GM18505 (cell line): ENCODE data around the gene CTNND2.

Experiments used
- ATAC-seq: cut with Tn5 transposase; IDR thresholded peaks from one replicate; pipeline ENCODE4 v1.9.1; 2021; ENCODE audit not compliant: unreplicated experiment
- POLR2A ChIP-seq: IDR thresholded peaks from 4 replicates; pipeline ENCODE4 v1.6.1; 2011; ENCODE audit warnings: borderline replicate concordance; ENCODE audit not compliant: insufficient read depth, insufficient read length; ENCODE audit errors: extremely low read depth

Gene CTNND2

DNA sequence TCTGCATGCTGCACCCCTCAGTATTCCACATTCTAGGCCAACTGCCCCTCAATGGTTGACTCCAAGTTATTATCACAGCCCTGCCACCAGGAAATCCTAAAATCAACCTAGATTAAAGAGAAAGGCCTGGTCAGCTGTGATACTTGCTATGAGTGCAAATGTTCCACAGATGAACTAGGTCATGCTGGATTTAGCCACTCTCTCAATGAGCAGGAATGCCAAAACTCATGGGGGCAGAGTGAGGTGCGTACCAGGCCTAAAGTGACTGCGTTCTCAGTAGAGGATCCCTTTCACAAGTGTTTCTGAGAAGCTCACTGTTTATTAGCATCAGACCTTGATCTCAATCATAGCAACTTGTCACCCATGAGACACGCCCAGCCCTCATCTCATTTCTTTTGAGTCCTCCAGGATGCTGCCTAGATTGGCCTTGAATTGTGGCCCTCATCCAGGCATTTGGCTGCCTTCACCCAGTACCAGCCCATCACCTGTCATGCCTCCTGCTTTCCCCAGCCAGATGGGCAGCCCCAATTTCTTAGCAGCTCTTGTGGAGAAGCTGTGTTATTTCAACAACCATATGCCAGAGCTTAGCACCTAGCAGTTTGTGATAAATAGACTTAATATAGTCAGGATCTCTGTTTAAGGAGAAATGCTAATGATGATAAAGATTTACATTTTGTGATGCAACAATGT, 383.9 kb downstream of the CTNND2 start:
- ATAC-seq, result no peak
- TF ChIP-seq POLR2A, result no peak

DNA sequence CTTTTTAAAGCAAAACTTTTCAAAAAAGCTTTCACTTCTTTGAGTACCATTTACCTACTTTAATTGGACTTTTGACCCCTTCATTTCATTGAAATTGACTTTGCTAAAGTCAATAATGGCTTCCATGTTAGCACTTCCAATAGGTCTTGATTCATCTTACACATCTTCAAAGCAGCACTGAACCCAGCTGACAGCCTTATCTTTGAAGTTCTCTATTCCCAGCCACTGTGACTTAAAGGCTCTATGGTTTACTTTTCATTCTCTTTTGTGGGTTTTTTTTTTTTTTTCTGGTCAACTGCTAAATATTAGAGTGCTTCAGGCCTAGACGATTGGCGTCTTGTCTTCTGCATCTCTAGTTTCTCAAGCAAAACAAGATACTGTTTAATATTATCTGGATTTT, 385.0 kb downstream of the CTNND2 start:
- ATAC-seq, result no peak

GRCh38 chr5:11518676-11519075, 385.6 kb downstream of the CTNND2 start:
- ATAC-seq, result no peak
- no peak for TF ChIP-seq POLR2A

More for the DNA sequence above, 385.0 kb downstream of the CTNND2 start:
- no peak for TF ChIP-seq POLR2A

- no peak for ATAC-seq
- no peak for TF ChIP-seq POLR2A
These were observed 389.4 kb downstream of the CTNND2 start for GRCh38 chr5:11514705-11515432.

DNA sequence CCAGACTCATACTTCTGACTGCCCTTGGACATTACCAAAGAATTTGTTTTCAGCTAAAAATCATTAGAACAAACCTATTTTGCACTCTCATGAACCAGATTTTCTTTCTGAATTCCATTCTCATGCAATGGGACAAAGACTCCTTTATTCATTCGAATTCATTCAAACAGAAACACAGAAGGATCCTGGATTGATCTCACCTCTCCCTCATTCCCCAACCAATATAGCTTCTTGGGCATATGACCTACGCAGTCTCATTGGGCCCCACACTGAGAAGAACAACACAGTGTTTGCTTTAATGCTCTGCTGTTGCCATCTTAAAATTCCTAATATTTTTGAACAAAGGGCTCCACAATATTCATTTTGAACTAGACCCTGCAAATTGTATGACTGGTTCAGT, 392.4 kb downstream of the CTNND2 start:
- no peak for ATAC-seq
- no peak for TF ChIP-seq POLR2A

DNA sequence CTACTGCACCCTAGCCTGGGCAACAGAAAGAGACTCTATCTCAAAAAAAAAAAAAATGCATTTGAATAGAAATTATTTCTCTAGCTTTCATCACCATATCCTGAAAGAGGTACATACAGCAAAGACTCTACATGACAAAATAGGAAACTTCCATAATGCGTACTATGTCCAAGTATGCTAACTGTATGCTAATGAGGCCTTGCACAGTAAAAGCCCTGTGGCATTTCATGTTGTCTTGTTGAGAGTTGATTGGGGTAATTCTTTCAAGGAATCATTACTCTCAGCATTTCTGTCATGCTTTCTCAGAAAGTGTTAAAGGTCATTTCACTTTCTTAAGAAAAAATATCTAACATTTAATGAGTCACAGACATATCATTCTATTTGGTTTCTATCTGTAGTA, 393.4 kb downstream of the CTNND2 start:
- TF ChIP-seq POLR2A, result no peak
- no peak for ATAC-seq

DNA sequence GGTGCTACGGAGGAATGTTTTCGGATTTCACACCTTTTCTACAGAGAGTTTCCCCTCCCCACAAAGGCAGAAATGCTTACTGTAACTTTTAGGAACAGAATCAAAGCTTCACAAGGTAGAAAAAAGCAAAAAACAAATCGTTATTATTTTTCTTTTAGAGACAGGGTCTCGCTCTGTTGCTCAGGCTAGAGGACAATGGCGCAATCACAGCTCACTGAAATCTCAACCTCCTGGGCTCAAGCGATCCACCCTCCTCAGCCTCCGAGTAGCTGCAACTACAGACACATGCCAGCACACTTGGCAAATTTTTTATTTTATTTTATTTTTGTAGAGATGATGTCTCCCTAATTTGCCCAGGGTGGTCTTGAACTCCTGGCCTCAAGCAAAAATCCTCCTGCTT, 394.5 kb downstream of the CTNND2 start:
- no peak for TF ChIP-seq POLR2A

DNA sequence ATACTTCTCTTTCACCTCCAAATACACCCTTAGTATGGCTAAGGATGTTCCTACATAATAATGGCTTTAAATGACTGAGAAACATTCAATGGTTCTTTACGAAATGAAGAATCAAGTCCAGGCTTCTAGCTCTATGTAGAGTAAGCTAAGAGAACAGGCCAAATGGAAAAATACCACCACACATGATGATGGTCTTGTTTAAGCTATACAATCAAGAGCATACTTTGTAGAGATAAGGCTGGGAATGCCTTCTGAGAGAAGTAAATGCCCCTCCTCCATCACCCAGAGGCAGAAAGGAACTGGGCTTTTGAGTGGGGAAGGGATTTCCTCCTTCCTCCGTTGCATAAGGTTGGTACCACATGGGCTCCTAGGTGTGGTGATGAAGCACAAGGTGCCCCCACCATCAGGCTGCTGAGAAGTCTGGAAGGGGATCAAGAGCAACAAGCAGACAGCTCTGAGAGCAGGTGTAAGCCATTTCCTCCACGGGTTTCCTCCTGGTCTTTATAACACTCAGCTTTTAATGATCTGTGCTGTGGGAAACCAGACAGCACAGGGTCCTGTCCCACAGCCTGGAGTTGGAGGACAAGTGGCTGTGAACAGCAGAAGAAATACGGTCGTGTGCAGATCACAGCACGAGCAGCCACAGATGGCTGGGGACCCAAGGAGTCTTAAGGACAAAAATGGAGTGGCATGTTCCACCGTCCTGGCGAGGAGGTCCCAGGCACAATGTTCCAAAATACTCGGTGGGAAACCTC, 396.9 kb downstream of the CTNND2 start:
- no peak for ATAC-seq
- TF ChIP-seq POLR2A, result no peak

More for the DNA sequence above, 394.5 kb downstream of the CTNND2 start:
- no peak for ATAC-seq

DNA sequence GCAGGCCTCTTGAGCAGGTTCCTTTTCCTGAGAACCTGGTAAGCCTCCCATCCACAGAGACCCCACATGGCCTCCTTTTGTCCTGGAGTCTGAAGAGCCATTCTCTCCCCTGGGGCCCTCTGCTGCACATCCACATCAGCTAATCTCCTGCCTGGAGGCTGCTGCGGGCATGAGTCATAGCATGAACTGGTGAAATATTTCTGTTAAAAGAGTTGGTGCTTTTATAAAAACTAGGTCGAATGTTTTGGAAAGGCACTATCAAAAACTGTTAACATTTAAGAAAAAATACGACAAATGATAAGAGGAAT, 399.4 kb downstream of the CTNND2 start:
- TF ChIP-seq POLR2A, result no peak
- ATAC-seq, result no peak

GRCh38 chr5:11504065-11504885, 400.0 kb downstream of the CTNND2 start:
- ATAC-seq, result no peak
- no peak for TF ChIP-seq POLR2A

GRCh38 chr5:11502783-11503182, 401.5 kb downstream of the CTNND2 start:
- no peak for TF ChIP-seq POLR2A
- no peak for ATAC-seq

DNA sequence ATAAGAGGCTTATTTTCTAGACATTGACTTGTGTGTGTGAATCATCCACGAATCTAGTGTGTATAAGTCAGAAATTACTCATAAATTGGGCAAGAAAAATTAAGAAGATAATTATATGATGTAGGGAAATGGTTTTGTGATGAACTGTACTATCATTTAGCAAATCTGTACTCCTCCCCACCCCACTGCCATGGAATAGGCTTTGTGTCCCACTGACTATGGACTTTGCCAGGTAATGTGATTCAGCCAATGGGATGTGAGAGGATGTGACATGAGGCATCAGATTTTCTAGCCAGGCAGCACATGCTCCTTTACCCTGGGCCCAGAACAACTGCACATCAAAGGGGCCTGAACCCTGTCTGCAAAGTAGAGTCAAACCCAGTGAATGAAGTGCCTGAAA, 406.6 kb downstream of the CTNND2 start:
- ATAC-seq, result no peak

GRCh38 chr5:11496137-11496719, 408.0 kb downstream of the CTNND2 start:
- no peak for TF ChIP-seq POLR2A
- ATAC-seq, result no peak

More for the DNA sequence above, 406.6 kb downstream of the CTNND2 start:
- TF ChIP-seq POLR2A, result no peak
